CD14-positive monocyte (primary cell): ENCODE results near the gene HADH. TPM values are rescaled to one million over a fixed set of nuclear protein-coding genes. Genes with fewer than 3 reads are reported as not detected.
A peak's percentile ranks its signal among the peaks of the same experiment; 100 is the strongest.

Source experiments
- DNase-seq, 3 donors: peaks; one replicate each; pipeline ENCODE4 v3.0.0-alpha.2; 2011 to 2022
- H2AFZ ChIP-seq: 2 replicates; pipeline ENCODE4 v1.6.0; 2012; ENCODE audit warnings: mild to moderate bottlenecking, low read depth, low read length, inconsistent platforms; ENCODE audit not compliant: insufficient read depth, poor library complexity, severe bottlenecking
- H3K27ac ChIP-seq, 2 donors: 1 replicate in 1 of 2; 2 replicates in 1 of 2; pipeline ENCODE4 v1.5.1; 2012 to 2013; ENCODE audit warnings: low read length in 2 of 2, control low read depth in 1 of 2, inconsistent platforms in 1 of 2, low read depth in 1 of 2, mild to moderate bottlenecking in 1 of 2
- H3K27me3 ChIP-seq, 2 donors: one replicate each; pipeline versions ENCODE4 v1.6.0 to v1.6.1; 2011 to 2013; ENCODE audit warnings: low read length in 2 of 2; ENCODE audit not compliant: control insufficient read depth in 2 of 2, insufficient read depth in 2 of 2
- H3K36me3 ChIP-seq, 2 donors: replicated peaks in 1 of 2; 1 replicate in 1 of 2; 2 replicates in 1 of 2; pipeline versions ENCODE4 v1.5.1 to v1.6.1; 2012 to 2013; ENCODE audit warnings: low read length in 2 of 2, control low read depth in 1 of 2, inconsistent platforms in 1 of 2, mild to moderate bottlenecking in 1 of 2; ENCODE audit not compliant: insufficient read depth in 2 of 2, control insufficient read depth in 1 of 2
- H3K4me1 ChIP-seq, 2 donors: 1 replicate in 1 of 2; 2 replicates in 1 of 2; pipeline versions ENCODE4 v1.5.1 to v1.6.1; 2012 to 2013; ENCODE audit warnings: low read length in 2 of 2, control low read depth in 1 of 2, inconsistent platforms in 1 of 2, mild to moderate bottlenecking in 1 of 2, moderate library complexity in 1 of 2; ENCODE audit not compliant: insufficient read depth in 2 of 2, control insufficient read depth in 1 of 2
- H3K4me2 ChIP-seq: replicated peaks from 2 replicates; pipeline ENCODE3; 2012; ENCODE audit warnings: low read length, moderate library complexity, mild to moderate bottlenecking; ENCODE audit not compliant: poor library complexity, severe bottlenecking; ENCODE audit errors: extremely low read depth
- H3K4me3 ChIP-seq, 3 experiments: fragments of 200-600 bp in 1 of 3; sonication (generic) in 1 of 3; replicated peaks in 1 of 3; 1 replicate in 2 of 3; 2 replicates in 1 of 3; pipeline ENCODE4 v1.5.1; 2011 to 2013; ENCODE audit warnings: low read length in 3 of 3, mild to moderate bottlenecking in 3 of 3, control low read depth in 2 of 3, low read depth in 2 of 3, inconsistent platforms in 1 of 3, moderate library complexity in 1 of 3
- H3K79me2 ChIP-seq: 2 replicates; pipeline ENCODE4 v1.6.0; 2012; ENCODE audit warnings: mild to moderate bottlenecking, control low read depth, inconsistent platforms, low read length, moderate library complexity; ENCODE audit not compliant: insufficient read depth
- H3K9ac ChIP-seq: 2 replicates; pipeline ENCODE4 v1.6.0; 2017; ENCODE audit warnings: low read length, mild to moderate bottlenecking; ENCODE audit not compliant: insufficient read depth, poor library complexity, severe bottlenecking
- H3K9me3 ChIP-seq, 2 donors: replicated peaks in 1 of 2; 1 replicate in 1 of 2; 2 replicates in 1 of 2; pipeline versions ENCODE4 v1.5.1 to v1.6.1; 2012 to 2013; ENCODE audit warnings: low read length in 2 of 2, control low read depth in 1 of 2; ENCODE audit not compliant: control insufficient read depth in 1 of 2, insufficient read depth in 1 of 2
- H4K20me1 ChIP-seq: 2 replicates; pipeline ENCODE4 v1.6.0; 2012; ENCODE audit warnings: mild to moderate bottlenecking, low read length, control low read depth, moderate library complexity; ENCODE audit not compliant: insufficient read depth
- H3K27ac Mint-ChIP-seq, 7 donors: one replicate each; pipeline ENCODE4 v1.8.0; 2020; ENCODE audit warnings: mild to moderate bottlenecking in 7 of 7, mixed read lengths in 7 of 7, moderate library complexity in 6 of 7, inconsistent platforms in 2 of 7
- H3K27me3 Mint-ChIP-seq, 3 donors: one replicate each; pipeline ENCODE4 v1.8.0; 2021 to 2022; ENCODE audit warnings: low read depth in 3 of 3, mild to moderate bottlenecking in 3 of 3, mixed read lengths in 3 of 3, moderate library complexity in 3 of 3, inconsistent platforms in 1 of 3
- H3K36me3 Mint-ChIP-seq, 2 donors: one replicate each; pipeline ENCODE4 v1.8.0; 2020; ENCODE audit warnings: mixed read lengths in 2 of 2, inconsistent platforms in 1 of 2, mild to moderate bottlenecking in 1 of 2
- H3K4me1 Mint-ChIP-seq: one replicate; pipeline ENCODE4 v1.8.0; 2020; ENCODE audit warnings: mild to moderate bottlenecking, mixed read lengths
- H3K4me3 Mint-ChIP-seq, 2 donors: one replicate each; pipeline ENCODE4 v1.8.0; 2020; ENCODE audit warnings: mild to moderate bottlenecking in 2 of 2, mixed read lengths in 2 of 2, moderate library complexity in 1 of 2
- H3K9me3 Mint-ChIP-seq, 7 donors: one replicate each; pipeline ENCODE4 v1.8.0; 2020 to 2022; ENCODE audit warnings: mixed read lengths in 7 of 7, mild to moderate bottlenecking in 6 of 7, moderate library complexity in 6 of 7, inconsistent platforms in 2 of 7
- CTCF ChIP-seq: fragments of 200-600 bp; IDR thresholded peaks from one replicate; pipeline ENCODE4 v1.8.0; 2022; ENCODE audit warnings: antibody characterized with exemption, mild to moderate bottlenecking
- WGBS: methylation state at CpG from one replicate; pipeline ENCODE4 v1.1.5; 2013; ENCODE audit warnings: missing lambda C conversion rate; ENCODE audit not compliant: insufficient coverage; 5-methylcytosine and 5-hydroxymethylcytosine counted together
- intact Hi-C, 2 donors: fragments of 100-400 bp; cut with micrococcal nuclease; formaldehyde crosslinking; loops; one replicate each; pipeline versions ENCODE4 v1.15.0 to v1.15.1; 2023
- polyA plus RNA-seq, 3 donors: library from polyadenylated mRNA; depleted of rRNA in 1 of 3; unstranded in 2 of 3; stranded (reverse) in 1 of 3; fragments of 300-500 nt in 2 of 3; fragments of >200 nt in 1 of 3; fragmentation: Illumina TruSeq in 2 of 3; gene quantifications; 1 replicate in 2 of 3; 2 replicates in 1 of 3; pipeline ENCODE4 v1.2.3, GENCODE V29; 2012 to 2021

Gene HADH
- polyA plus RNA-seq, 3 donors: 8.4 to 19.4 (median 19.4) TPM

GRCh38 chr4:108004646-108005045 is 15.0 kb downstream of the HADH start:
- Histone ChIP-seq H3K27ac (no peak overlapping the region), H3K4me2 (no peak overlapping the region), H3K9ac (no peak overlapping the region), H3K79me2 (no peaks in the 10 kb centered on the region), H4K20me1 (no peaks in the 10 kb centered on the region), H3K4me1 (no peaks in the 10 kb centered on the region), H3K4me3 (no peak overlapping the region), H2AFZ (no peak overlapping the region), H3K36me3 (no peaks in the 10 kb centered on the region), H3K9me3 (no peaks in the 10 kb centered on the region), H3K27me3 (no peaks in the 10 kb centered on the region)
- DNase-seq: no peak
- H3K36me3 Mint-ChIP-seq: peaks cover 5 to 12% of the 10 kb centered on the region in 2 donors
- H3K4me3 Mint-ChIP-seq: no peak overlapping the region
- no peaks in the 10 kb centered on the region for H3K9me3 Mint-ChIP-seq
- peaks cover 9% of the 10 kb centered on the region for H3K4me1 Mint-ChIP-seq
- no peaks in the 10 kb centered on the region for H3K27me3 Mint-ChIP-seq
- no peak for TF ChIP-seq CTCF
- H3K27ac Mint-ChIP-seq: peak overlapping the region in 1 of 7 donors; percentile 4
- intact Hi-C loops: no loop called here
- 100% methylated on average over 1 of the region's 2 CpGs for WGBS

DNA sequence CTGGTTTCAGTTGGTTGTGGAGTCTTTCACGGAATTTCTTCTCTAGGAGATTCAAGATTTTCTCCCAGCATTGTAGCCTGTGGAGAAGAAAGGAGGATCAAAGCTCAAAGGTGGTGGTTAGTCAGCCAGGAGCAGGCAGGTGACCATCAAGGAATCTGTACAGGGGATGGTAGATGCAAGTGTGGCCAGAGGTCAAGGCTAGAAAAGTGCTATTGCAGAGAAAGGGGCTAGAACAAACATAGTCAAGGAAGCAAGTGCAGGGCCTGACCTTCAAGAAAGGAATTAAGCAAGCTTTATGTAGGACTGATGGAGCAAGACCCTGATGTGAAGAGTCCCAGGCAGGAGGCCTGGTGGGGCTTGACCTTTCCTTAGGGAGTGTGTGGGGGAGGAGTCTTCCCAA is 16.1 kb downstream of the HADH start:
- no peaks in the 10 kb centered on the region for H3K79me2 ChIP-seq
- DNase-seq: no peak
- H3K9ac ChIP-seq: no peak overlapping the region
- H3K4me1 ChIP-seq: no peaks in the 10 kb centered on the region
- no peaks in the 10 kb centered on the region for H4K20me1 ChIP-seq
- Mint-ChIP-seq H3K9me3 (no peaks in the 10 kb centered on the region), H3K36me3 (peaks cover 2 to 13% of the 10 kb centered on the region in 2 donors), H3K4me1 (peaks cover 2% of the 10 kb centered on the region), H3K4me3 (no peak overlapping the region), H3K27me3 (no peaks in the 10 kb centered on the region), H3K27ac (peak overlapping the region in 1 of 7 donors; percentile 6)
- no peak overlapping the region for H2AFZ ChIP-seq
- intact Hi-C loops: no loop called here
- H3K4me3 ChIP-seq: no peak overlapping the region
- H3K36me3 ChIP-seq: peaks cover 0 to under 1% of the 10 kb centered on the region in 2 donors
- no peaks in the 10 kb centered on the region for H3K27me3 ChIP-seq
- H3K9me3 ChIP-seq: no peaks in the 10 kb centered on the region
- H3K4me2 ChIP-seq: no peak overlapping the region
- WGBS: 100% methylated on average over 1 of the region's 1 CpG
- TF ChIP-seq CTCF: no peak
- H3K27ac ChIP-seq: no peak overlapping the region
